Karpas-422 (cell line): ENCODE results near the gene TPT1. TPM values are rescaled to one million over a fixed set of nuclear protein-coding genes. Genes with fewer than 3 reads are reported as not detected.

Experiments
- DNase-seq: peaks from one replicate; pipeline ENCODE4 v3.0.0-alpha.2; 2015
- H2AFZ ChIP-seq: fragments of 200-600 bp; sonication (generic); 2 replicates; pipeline ENCODE4 v1.6.1; 2014; ENCODE audit warnings: antibody characterized with exemption, low read length, mixed read lengths
- H3K27ac ChIP-seq: fragments of 200-600 bp; sonication (generic); 2 replicates; pipeline ENCODE4 v1.5.1; 2014; ENCODE audit warnings: mild to moderate bottlenecking, low read length, moderate library complexity
- H3K27me3 ChIP-seq: fragments of 200-600 bp; sonication (generic); 2 replicates; pipeline ENCODE4 v1.6.1; 2014; ENCODE audit warnings: low read length, mixed read lengths
- H3K36me3 ChIP-seq: fragments of 200-600 bp; sonication (generic); 2 replicates; pipeline ENCODE4 v1.6.1; 2014; ENCODE audit warnings: low read length, mixed read lengths; ENCODE audit not compliant: insufficient read depth
- H3K4me1 ChIP-seq: fragments of 200-600 bp; sonication (generic); 2 replicates; pipeline ENCODE4 v1.6.1; 2014; ENCODE audit warnings: mild to moderate bottlenecking, low read length, mixed read lengths
- H3K4me2 ChIP-seq: fragments of 200-600 bp; sonication (generic); 2 replicates; pipeline ENCODE4 v1.6.1; 2014; ENCODE audit warnings: low read length, low read depth, mild to moderate bottlenecking; ENCODE audit not compliant: poor library complexity, severe bottlenecking
- H3K4me3 ChIP-seq: fragments of 200-600 bp; sonication (generic); 2 replicates; pipeline ENCODE4 v1.5.1; 2014; ENCODE audit warnings: mild to moderate bottlenecking, antibody characterized with exemption, low read length, mixed read lengths
- H3K79me2 ChIP-seq: fragments of 200-600 bp; sonication (generic); 2 replicates; pipeline ENCODE4 v1.6.1; 2014; ENCODE audit warnings: mild to moderate bottlenecking, low read length, mixed read lengths
- H3K9ac ChIP-seq: fragments of 200-600 bp; sonication (generic); 2 replicates; pipeline ENCODE4 v1.6.0; 2014; ENCODE audit warnings: low read length
- H3K9me2 ChIP-seq: fragments of 200-600 bp; sonication (generic), shearing (Covaris generic); replicated peaks from 2 replicates; pipeline ENCODE4 v1.6.0; 2014; ENCODE audit warnings: mild to moderate bottlenecking, low read length, moderate library complexity; ENCODE audit not compliant: insufficient read depth
- H3K9me3 ChIP-seq: fragments of 300-700, 200-600 bp; sonication (generic); 2 replicates; pipeline ENCODE4 v1.6.1; 2014; ENCODE audit warnings: low read length, mixed read lengths
- H4K20me1 ChIP-seq: fragments of 200-600 bp; sonication (generic); 2 replicates; pipeline ENCODE4 v1.6.1; 2014; ENCODE audit warnings: mild to moderate bottlenecking, antibody characterized with exemption, low read length, low read depth; ENCODE audit not compliant: insufficient read depth
- total RNA-seq: library from RNA; depleted of rRNA; stranded (reverse); fragments of >200 nt; shearing (Covaris generic); gene quantifications from 2 replicates; pipeline ENCODE4 v1.2.3, GENCODE V29; 2014; ENCODE audit warnings: low replicate concordance

The TPT1 gene
- total RNA-seq, 1 experiment from 2014 or later = 2,059 TPM

DNA sequence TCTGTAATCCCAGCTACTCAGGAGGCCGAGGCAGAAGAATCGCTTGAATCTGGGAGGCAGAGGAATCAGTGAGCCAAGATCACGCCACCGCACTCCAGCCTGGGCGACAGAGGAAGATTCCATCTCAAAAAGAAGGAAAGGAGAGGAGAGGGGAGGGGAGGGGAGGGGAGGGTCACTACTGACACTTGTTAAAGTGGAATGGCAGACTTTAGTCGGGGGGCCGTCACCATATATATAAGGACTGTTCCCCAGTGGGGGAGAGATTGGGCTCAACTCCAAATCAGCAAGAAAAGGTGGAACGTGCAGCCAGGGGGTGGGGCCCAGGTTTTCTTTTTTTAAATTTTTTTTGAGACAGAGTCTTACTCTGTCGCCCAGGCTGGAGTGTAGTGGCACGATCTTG, 26.2 kb downstream of the TPT1 start:
- no peaks in the 10 kb centered on the region for H3K36me3 ChIP-seq
- no peaks in the 10 kb centered on the region for H3K27me3 ChIP-seq
- no peak overlapping the region for H3K4me3 ChIP-seq
- H2AFZ ChIP-seq = no peak overlapping the region
- no peaks in the 10 kb centered on the region for H3K4me1 ChIP-seq
- no peak overlapping the region for H3K4me2 ChIP-seq
- no peaks in the 10 kb centered on the region for H3K79me2 ChIP-seq
- H3K9ac ChIP-seq = no peak overlapping the region
- no peaks in the 10 kb centered on the region for H3K9me3 ChIP-seq
- H4K20me1 ChIP-seq = no peaks in the 10 kb centered on the region
- DNase-seq = no peak
- no peaks in the 10 kb centered on the region for H3K9me2 ChIP-seq
- H3K27ac ChIP-seq = no peak overlapping the region

- H3K4me3 ChIP-seq = no peak overlapping the region
- H3K9ac ChIP-seq = no peak overlapping the region
- H3K9me2 ChIP-seq = no peaks in the 10 kb centered on the region
- DNase-seq = no peak
- H3K27me3 ChIP-seq = no peaks in the 10 kb centered on the region
- no peaks in the 10 kb centered on the region for H3K36me3 ChIP-seq
- no peaks in the 10 kb centered on the region for H4K20me1 ChIP-seq
- H2AFZ ChIP-seq = no peak overlapping the region
- H3K79me2 ChIP-seq = no peaks in the 10 kb centered on the region
- H3K4me1 ChIP-seq = peaks cover 2% of the 10 kb centered on the region; the same call in 1 of the 2 replicates
- H3K27ac ChIP-seq = no peak overlapping the region
- no peaks in the 10 kb centered on the region for H3K9me3 ChIP-seq
- H3K4me2 ChIP-seq = no peak overlapping the region
Measured at GRCh38 chr13:45310341-45311131, 30.4 kb downstream of the TPT1 start.

GRCh38 chr13:45306966-45307365, 34.0 kb downstream of the TPT1 start:
- H3K36me3 ChIP-seq = no peaks in the 10 kb centered on the region
- no peak for DNase-seq
- H4K20me1 ChIP-seq = no peaks in the 10 kb centered on the region
- H3K27me3 ChIP-seq = no peaks in the 10 kb centered on the region
- no peak overlapping the region for H3K4me3 ChIP-seq
- no peak overlapping the region for H2AFZ ChIP-seq
- peaks cover 5% of the 10 kb centered on the region for H3K4me1 ChIP-seq
- H3K27ac ChIP-seq = no peak overlapping the region
- H3K79me2 ChIP-seq = no peaks in the 10 kb centered on the region
- H3K9me2 ChIP-seq = no peaks in the 10 kb centered on the region
- no peak overlapping the region for H3K4me2 ChIP-seq
- H3K9ac ChIP-seq = no peak overlapping the region
- H3K9me3 ChIP-seq = no peaks in the 10 kb centered on the region

DNA sequence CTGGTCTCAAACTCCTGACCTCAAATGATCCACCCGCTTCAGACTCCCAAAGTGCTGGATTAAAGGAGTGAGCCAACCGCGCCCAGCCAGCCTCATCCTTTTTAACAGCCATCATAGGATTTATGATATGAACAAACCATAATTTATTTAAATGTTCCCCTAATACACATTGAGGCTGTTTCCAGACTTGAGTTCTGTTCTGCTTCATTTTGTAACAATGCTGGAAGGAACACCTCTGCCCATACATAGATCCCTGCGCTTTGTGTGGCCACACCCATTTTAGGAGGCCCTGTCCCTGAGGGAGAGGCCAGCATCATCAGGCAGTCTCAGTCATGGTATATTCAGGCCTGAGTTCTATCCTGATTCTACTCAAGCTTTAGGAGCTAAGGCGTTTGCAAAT, 35.9 kb downstream of the TPT1 start:
- H3K9me2 ChIP-seq = no peaks in the 10 kb centered on the region
- H3K4me1 ChIP-seq = peaks cover 5% of the 10 kb centered on the region
- no peak overlapping the region for H3K27ac ChIP-seq
- no peak overlapping the region for H2AFZ ChIP-seq
- no peaks in the 10 kb centered on the region for H3K27me3 ChIP-seq
- H3K36me3 ChIP-seq = no peaks in the 10 kb centered on the region
- no peaks in the 10 kb centered on the region for H3K79me2 ChIP-seq
- no peak overlapping the region for H3K4me3 ChIP-seq
- H3K9me3 ChIP-seq = no peaks in the 10 kb centered on the region
- H4K20me1 ChIP-seq = no peaks in the 10 kb centered on the region
- no peak overlapping the region for H3K9ac ChIP-seq
- H3K4me2 ChIP-seq = no peak overlapping the region
- DNase-seq = no peak

GRCh38 chr13:45303866-45304265, 37.1 kb downstream of the TPT1 start:
- H3K27ac ChIP-seq = no peak overlapping the region
- H3K4me3 ChIP-seq = no peak overlapping the region
- no peaks in the 10 kb centered on the region for H3K36me3 ChIP-seq
- no peak overlapping the region for H3K9ac ChIP-seq
- no peaks in the 10 kb centered on the region for H4K20me1 ChIP-seq
- no peak overlapping the region for H3K4me2 ChIP-seq
- peaks cover 3% of the 10 kb centered on the region; the same call in 1 of the 2 replicates for H3K4me1 ChIP-seq
- no peaks in the 10 kb centered on the region for H3K79me2 ChIP-seq
- H3K9me3 ChIP-seq = no peaks in the 10 kb centered on the region
- H2AFZ ChIP-seq = no peak overlapping the region
- H3K27me3 ChIP-seq = no peaks in the 10 kb centered on the region
- DNase-seq = no peak
- no peaks in the 10 kb centered on the region for H3K9me2 ChIP-seq

GRCh38 chr13:45303026-45303425, 38.0 kb downstream of the TPT1 start:
- no peak overlapping the region for H2AFZ ChIP-seq
- H3K9me3 ChIP-seq = no peaks in the 10 kb centered on the region
- H3K36me3 ChIP-seq = no peaks in the 10 kb centered on the region
- H3K79me2 ChIP-seq = no peaks in the 10 kb centered on the region
- no peak overlapping the region for H3K27ac ChIP-seq
- no peak overlapping the region for H3K9ac ChIP-seq
- H3K27me3 ChIP-seq = no peaks in the 10 kb centered on the region
- no peak overlapping the region for H3K4me3 ChIP-seq
- no peaks in the 10 kb centered on the region for H3K9me2 ChIP-seq
- H3K4me2 ChIP-seq = no peak overlapping the region
- H3K4me1 ChIP-seq = peaks cover 3% of the 10 kb centered on the region; the same call in 1 of the 2 replicates
- no peaks in the 10 kb centered on the region for H4K20me1 ChIP-seq
- no peak for DNase-seq

DNA sequence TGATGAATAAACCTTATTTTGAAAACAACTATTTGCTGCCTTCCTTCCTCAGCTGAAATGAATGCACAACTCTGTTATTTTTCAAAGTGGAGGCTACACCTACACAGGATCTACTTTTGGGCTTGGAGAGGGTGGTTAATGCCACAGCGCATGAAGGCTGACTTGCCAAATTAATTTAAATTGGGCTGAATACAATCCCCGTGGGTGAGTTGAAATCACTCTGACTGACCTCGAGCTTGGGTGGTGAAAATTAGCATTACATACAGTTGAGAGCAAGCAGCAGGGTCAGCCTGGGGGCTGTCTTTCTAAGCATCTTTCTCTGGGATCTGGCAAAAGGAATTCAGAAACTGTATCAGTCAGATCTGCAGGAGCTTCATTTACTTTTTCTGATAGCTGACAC, 38.5 kb downstream of the TPT1 start:
- H3K27ac ChIP-seq = no peak overlapping the region
- no peak overlapping the region for H3K4me2 ChIP-seq
- no peaks in the 10 kb centered on the region for H3K27me3 ChIP-seq
- no peaks in the 10 kb centered on the region for H3K9me3 ChIP-seq
- no peaks in the 10 kb centered on the region for H4K20me1 ChIP-seq
- H3K79me2 ChIP-seq = no peaks in the 10 kb centered on the region
- no peak overlapping the region for H3K4me3 ChIP-seq
- peaks cover 3% of the 10 kb centered on the region; the same call in 1 of the 2 replicates for H3K4me1 ChIP-seq
- H2AFZ ChIP-seq = no peak overlapping the region
- H3K9ac ChIP-seq = no peak overlapping the region
- no peaks in the 10 kb centered on the region for H3K9me2 ChIP-seq
- no peaks in the 10 kb centered on the region for H3K36me3 ChIP-seq
- no peak for DNase-seq

GRCh38 chr13:45301263-45301662, 39.7 kb downstream of the TPT1 start:
- no peaks in the 10 kb centered on the region for H3K9me3 ChIP-seq
- H3K4me3 ChIP-seq = no peak overlapping the region
- H3K79me2 ChIP-seq = no peaks in the 10 kb centered on the region
- H3K27me3 ChIP-seq = no peaks in the 10 kb centered on the region
- no peak overlapping the region for H2AFZ ChIP-seq
- no peak overlapping the region for H3K4me2 ChIP-seq
- no peaks in the 10 kb centered on the region for H3K9me2 ChIP-seq
- no peak overlapping the region for H3K9ac ChIP-seq
- H3K27ac ChIP-seq = no peak overlapping the region
- no peak for DNase-seq
- H3K36me3 ChIP-seq = no peaks in the 10 kb centered on the region
- no peaks in the 10 kb centered on the region for H4K20me1 ChIP-seq
- peaks cover 3% of the 10 kb centered on the region; the same call in 1 of the 2 replicates for H3K4me1 ChIP-seq
